HEK293 (cell line): ENCODE data around the gene HDAC7.

Source experiments
- CTCF ChIA-PET: fragments of 350-600 bp; formaldehyde crosslinking; extraction: SDS; loops from one replicate; lab custom pipeline; 2021; ENCODE audit warnings: antibody characterized with exemption; lab: Yijun Ruan, JAX
- POLR2A ChIA-PET: fragments of 300-600 bp; formaldehyde crosslinking; extraction: SDS; loops from one replicate; lab custom pipeline; 2020; ENCODE audit warnings: antibody characterized with exemption, inconsistent platforms; lab: Yijun Ruan, JAX
- H3K27ac ChIP-seq: fragments of 200-500 bp; sonication (Bioruptor generic); 2 replicates; pipeline ENCODE4 v1.5.1; 2014; ENCODE audit warnings: low read depth, low read length, control low read depth, inconsistent platforms; ENCODE audit errors: extremely low read depth
- H3K36me3 ChIP-seq, 2 experiments: fragments of 200-500 bp in 1 of 2; sonication (Bioruptor generic) in 1 of 2; 1 replicate in 1 of 2; 2 replicates in 1 of 2; pipeline ENCODE4 v1.5.1; 2014 to 2017; ENCODE audit warnings: inconsistent platforms in 2 of 2, low read length in 2 of 2; ENCODE audit not compliant: control insufficient read depth in 2 of 2, insufficient read depth in 1 of 2
- H3K4me1 ChIP-seq: fragments of 200-500 bp; sonication (Bioruptor generic); 2 replicates; pipeline ENCODE4 v1.5.1; 2014; ENCODE audit warnings: mild to moderate bottlenecking, low read length, inconsistent platforms; ENCODE audit not compliant: control insufficient read depth, insufficient read depth
- H3K4me3 ChIP-seq: 2 replicates; pipeline ENCODE4 v1.5.1; 2011; ENCODE audit warnings: low read depth, mild to moderate bottlenecking, control low read depth, low read length, moderate library complexity
- H3K9me3 ChIP-seq: fragments of 200-500 bp; sonication (Bioruptor generic); 2 replicates; pipeline ENCODE4 v1.5.1; 2014; ENCODE audit warnings: low read depth, low read length, inconsistent platforms; ENCODE audit not compliant: control insufficient read depth, insufficient read depth
- FEZF1 ChIP-seq: fragments of 450-650 bp; formaldehyde crosslinking; IDR thresholded peaks from 2 replicates; pipeline ENCODE4 v1.5.1; 2016; ENCODE audit warnings: missing biosample characterization, missing genetic modification characterization
- GLIS1 ChIP-seq: fragments of 450-650 bp; formaldehyde crosslinking; IDR thresholded peaks from 2 replicates; pipeline ENCODE4 v1.5.1; 2016; ENCODE audit warnings: missing biosample characterization, missing genetic modification characterization
- PRDM10 ChIP-seq: fragments of 450-650 bp; formaldehyde crosslinking; IDR thresholded peaks from 2 replicates; pipeline ENCODE4 v1.5.1; 2016; ENCODE audit warnings: missing biosample characterization, missing genetic modification characterization
- REST ChIP-seq: fragments of 450-650 bp; formaldehyde crosslinking; IDR thresholded peaks from 2 replicates; pipeline ENCODE4 v1.5.1; 2016; ENCODE audit warnings: missing biosample characterization, missing genetic modification characterization
- SCRT2 ChIP-seq: fragments of 450-650 bp; formaldehyde crosslinking; IDR thresholded peaks from 2 replicates; pipeline ENCODE4 v1.5.1; 2016; ENCODE audit warnings: missing biosample characterization, missing genetic modification characterization
- SP7 ChIP-seq: fragments of 450-650 bp; formaldehyde crosslinking; IDR thresholded peaks from 2 replicates; pipeline ENCODE4 v1.5.1; 2016; ENCODE audit warnings: missing biosample characterization, missing genetic modification characterization
- ZBTB11 ChIP-seq: fragments of 450-650 bp; formaldehyde crosslinking; conservative IDR thresholded peaks from 2 replicates; pipeline ENCODE4 v1.5.1; 2016; ENCODE audit warnings: low read depth, missing biosample characterization, missing genetic modification characterization
- ZEB2 ChIP-seq: fragments of 450-650 bp; formaldehyde crosslinking; IDR thresholded peaks from 2 replicates; pipeline ENCODE4 v1.5.1; 2016; ENCODE audit warnings: missing biosample characterization, missing genetic modification characterization
- ZNF121 ChIP-seq: fragments of 450-650 bp; formaldehyde crosslinking; IDR thresholded peaks from 2 replicates; pipeline ENCODE4 v1.5.1; 2016; ENCODE audit warnings: missing biosample characterization, missing genetic modification characterization
- ZNF132 ChIP-seq: fragments of 450-650 bp; formaldehyde crosslinking; IDR thresholded peaks from 2 replicates; pipeline ENCODE4 v1.5.1; 2017; ENCODE audit warnings: missing biosample characterization, missing genetic modification characterization, borderline replicate concordance
- ZNF239 ChIP-seq: fragments of 450-650 bp; formaldehyde crosslinking; IDR thresholded peaks from 2 replicates; pipeline ENCODE4 v1.5.1; 2016; ENCODE audit warnings: missing biosample characterization, missing genetic modification characterization
- ZNF37A ChIP-seq: fragments of 450-650 bp; IDR thresholded peaks from 2 replicates; pipeline ENCODE4 v1.5.1; 2018; ENCODE audit warnings: missing biosample characterization, missing genetic modification characterization
- ZNF394 ChIP-seq: fragments of 450-650 bp; formaldehyde crosslinking; IDR thresholded peaks from 2 replicates; pipeline ENCODE4 v1.5.1; 2016; ENCODE audit warnings: missing biosample characterization, missing genetic modification characterization, mild to moderate bottlenecking, moderate library complexity, borderline replicate concordance
- ZNF398 ChIP-seq: fragments of 450-650 bp; formaldehyde crosslinking; IDR thresholded peaks from 2 replicates; pipeline ENCODE4 v1.5.1; 2017; ENCODE audit warnings: missing biosample characterization, missing genetic modification characterization
- ZNF561 ChIP-seq: fragments of 450-650 bp; IDR thresholded peaks from 2 replicates; pipeline ENCODE4 v1.5.1; 2018; ENCODE audit warnings: missing biosample characterization, missing genetic modification characterization, borderline replicate concordance
- ZNF600 ChIP-seq: fragments of 450-650 bp; formaldehyde crosslinking; IDR thresholded peaks from 2 replicates; pipeline ENCODE4 v1.5.1; 2016; ENCODE audit warnings: missing biosample characterization, missing genetic modification characterization
- ZNF623 ChIP-seq: fragments of 450-650 bp; formaldehyde crosslinking; IDR thresholded peaks from 2 replicates; pipeline ENCODE4 v1.5.1; 2016; ENCODE audit warnings: missing biosample characterization, missing genetic modification characterization
- ZNF654 ChIP-seq: fragments of 450-650 bp; formaldehyde crosslinking; IDR thresholded peaks from 2 replicates; pipeline ENCODE4 v1.5.1; 2016; ENCODE audit warnings: low read depth, missing biosample characterization, missing genetic modification characterization
- ZNF664 ChIP-seq: fragments of 450-650 bp; formaldehyde crosslinking; IDR thresholded peaks from 2 replicates; pipeline ENCODE4 v1.5.1; 2016; ENCODE audit warnings: missing biosample characterization, missing genetic modification characterization
- ZNF692 ChIP-seq: fragments of 450-650 bp; formaldehyde crosslinking; IDR thresholded peaks from 2 replicates; pipeline ENCODE4 v1.5.1; 2016; ENCODE audit warnings: missing biosample characterization, missing genetic modification characterization
- ZSCAN5A ChIP-seq: fragments of 450-650 bp; formaldehyde crosslinking; IDR thresholded peaks from 2 replicates; pipeline ENCODE4 v1.5.1; 2016; ENCODE audit warnings: missing biosample characterization, missing genetic modification characterization

HDAC7 gene

GRCh38 chr12:47770086-47770726, 49.5 kb downstream of the HDAC7 start:
- H3K36me3 ChIP-seq: no peaks in the 10 kb centered on the region
- CTCF ChIA-PET: interaction anchor here (0.5 to 19.6 kb wide), 10 partner anchors 9 to 737 kb away, joined by 3 to 784 read pairs (median 23); partner anchors contain the start of gene RAPGEF3
- no peak overlapping the region; the same call in 1 of the 2 replicates for H3K27ac ChIP-seq
- no peaks in the 10 kb centered on the region; the same call in 1 of the 2 replicates for H3K4me1 ChIP-seq
- POLR2A ChIA-PET: interaction anchor here (1.5 kb wide), 1 partner anchor 9 kb away, joined by 6 read pairs; no protein-coding TSS in a partner anchor
- H3K4me3 ChIP-seq: no peak overlapping the region
- H3K9me3 ChIP-seq: no peaks in the 10 kb centered on the region
- TF ChIP-seq ZNF692 (no peak), ZNF239 (tag by site-specific recombination) (no peak), ZEB2 (tag by site-specific recombination) (no peak; the same call in 1 of the 2 replicates), FEZF1 (tag by site-specific recombination) (no peak), ZNF664 (tag by site-specific recombination) (peak; percentile 12; the same call in 1 of the 2 replicates), SP7 (tag by site-specific recombination) (peak; percentile 54), ZSCAN5A (tag by site-specific recombination) (no peak), GLIS1 (no peak), ZNF398 (tag by site-specific recombination) (no peak), ZNF37A (tag by site-specific recombination) (no peak), SCRT2 (tag by site-specific recombination) (no peak), ZNF623 (tag by site-specific recombination) (no peak), ZNF561 (no peak), ZNF132 (tag by site-specific recombination) (no peak), ZNF121 (tag by site-specific recombination) (no peak), ZNF394 (tag by site-specific recombination) (no peak), REST (0 out of 2 replicates have a peak, but pooled peaks have one; percentile 27), PRDM10 (tag by site-specific recombination) (no peak), ZBTB11 (tag by site-specific recombination) (no peak), ZNF654 (tag by site-specific recombination) (no peak), ZNF600 (peak; percentile 73)
